Kidney capillary endothelial cell (primary cell): ENCODE measurements around the gene RAP1GAP2.

Source experiments
- DNase-seq: peaks from one replicate; pipeline ENCODE4 v3.0.0-alpha.2; 2018; ENCODE audit warnings: low spot score

The RAP1GAP2 gene

DNA sequence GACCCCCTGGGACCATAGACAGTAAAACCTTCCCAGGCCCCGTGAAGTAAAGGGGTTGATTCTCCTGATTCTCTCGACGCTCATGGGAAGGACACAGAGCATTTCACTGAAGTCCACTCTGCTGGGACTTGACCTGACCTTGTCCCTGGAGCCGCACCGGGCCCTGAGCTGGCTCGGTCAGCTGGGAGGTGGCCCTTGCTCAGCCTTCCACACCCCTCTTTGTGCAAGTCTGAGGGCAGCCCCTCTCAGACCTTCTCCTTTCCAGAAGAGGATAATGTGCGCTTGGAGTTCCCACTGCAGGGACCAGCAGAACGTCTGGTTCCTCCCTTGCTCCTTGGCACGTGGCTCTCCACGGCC lies 115.5 kb downstream of the RAP1GAP2 start:
- no peak for DNase-seq

DNA sequence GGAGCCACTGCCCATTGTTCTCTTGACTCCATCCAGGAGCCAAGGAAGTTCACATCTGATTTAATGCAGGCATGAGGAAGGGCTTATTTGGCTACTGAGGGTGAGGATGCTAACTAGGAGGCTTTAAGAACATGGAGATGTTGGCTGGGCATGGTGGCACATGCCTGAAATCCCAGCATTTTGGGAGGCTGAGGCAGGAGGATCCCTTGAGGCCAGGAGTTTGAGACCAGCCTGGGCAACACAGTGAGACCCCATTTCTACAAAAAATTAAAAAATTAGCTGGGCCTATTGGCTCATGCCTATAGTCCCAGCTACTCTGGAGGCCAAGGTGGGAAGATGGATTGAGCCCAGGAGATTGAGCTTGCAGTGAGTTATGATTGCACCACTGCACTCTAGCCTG lies 116.5 kb downstream of the RAP1GAP2 start:
- no peak for DNase-seq

DNA sequence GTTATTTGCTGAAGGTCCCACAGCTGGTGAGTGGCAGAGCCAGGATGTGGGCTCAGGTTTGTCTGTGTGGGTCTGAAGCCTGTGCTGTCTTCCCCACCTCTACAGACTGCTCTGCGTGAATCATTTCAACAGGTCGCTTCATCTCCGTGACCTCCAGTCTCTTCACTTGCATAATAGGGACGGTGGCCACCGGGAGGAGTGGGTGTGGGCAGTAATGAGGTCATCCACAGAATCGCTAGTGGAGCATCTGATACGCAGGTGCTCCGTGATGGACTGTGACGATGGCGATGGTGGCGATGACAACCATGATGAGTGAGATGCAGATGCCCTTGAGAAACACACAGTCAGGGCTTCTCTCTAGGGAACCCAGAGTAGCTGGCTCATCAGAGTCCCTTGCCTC lies 120.2 kb downstream of the RAP1GAP2 start:
- DNase-seq = no peak

DNA sequence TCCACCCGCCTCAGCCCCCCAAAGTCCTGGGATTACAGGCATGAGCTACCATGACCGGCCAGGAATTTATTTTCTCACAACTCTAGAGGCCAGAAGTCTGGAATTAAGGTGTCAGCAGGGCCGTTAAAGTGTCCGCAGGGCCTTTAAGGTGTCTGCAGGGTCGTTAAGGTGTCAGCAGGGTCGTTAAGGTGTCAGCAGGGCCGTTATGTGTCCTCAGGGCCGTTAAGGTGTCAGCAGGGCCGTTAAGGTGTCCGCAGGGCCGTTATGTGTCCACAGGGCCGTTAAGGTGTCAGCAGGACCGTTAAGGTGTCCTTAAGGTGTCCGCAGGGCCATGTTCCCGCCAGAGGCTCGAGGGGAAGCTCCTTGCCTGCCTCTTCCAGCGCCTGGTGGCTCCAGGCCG lies 125.2 kb downstream of the RAP1GAP2 start:
- no peak for DNase-seq

DNA sequence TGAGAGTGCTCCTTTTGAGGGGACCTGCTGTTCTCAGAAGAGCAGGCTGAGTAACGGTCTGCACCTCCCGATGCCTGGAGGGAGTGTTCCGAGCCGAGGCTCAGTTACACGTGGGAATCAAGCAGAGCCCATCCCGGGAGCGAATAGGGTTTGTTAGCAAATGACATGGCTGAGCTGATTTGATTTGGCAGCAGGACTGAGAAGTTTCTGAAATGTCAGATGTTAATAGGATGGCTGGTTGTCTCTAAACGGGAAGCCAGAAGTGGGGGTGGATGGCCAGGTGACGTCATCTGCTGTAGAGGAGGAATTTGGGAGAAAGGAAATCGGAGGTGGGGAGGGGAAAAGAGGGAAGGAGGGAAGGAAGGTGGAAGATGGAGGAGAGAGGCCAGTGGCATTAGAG lies 128.0 kb downstream of the RAP1GAP2 start:
- DNase-seq = no peak

DNA sequence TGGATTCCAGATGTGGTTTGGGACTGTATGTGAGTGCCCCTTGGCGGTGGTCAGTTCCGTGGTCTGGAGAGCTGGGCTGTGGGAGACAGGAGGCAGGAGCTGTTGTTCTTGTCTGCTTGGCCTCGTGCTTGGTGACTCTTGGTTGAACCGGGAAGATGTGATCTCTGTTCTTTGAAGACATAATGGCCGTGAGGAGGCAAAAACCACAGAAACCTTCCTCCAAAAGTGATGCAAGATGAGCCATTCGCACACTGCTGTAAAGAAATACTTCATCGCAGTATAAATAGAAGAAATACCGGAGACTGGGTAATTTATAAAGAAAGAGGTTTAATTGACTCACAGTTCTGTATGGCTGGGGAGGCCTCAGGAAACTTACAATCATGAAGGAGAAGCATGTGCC lies 128.8 kb downstream of the RAP1GAP2 start:
- DNase-seq = no peak

DNA sequence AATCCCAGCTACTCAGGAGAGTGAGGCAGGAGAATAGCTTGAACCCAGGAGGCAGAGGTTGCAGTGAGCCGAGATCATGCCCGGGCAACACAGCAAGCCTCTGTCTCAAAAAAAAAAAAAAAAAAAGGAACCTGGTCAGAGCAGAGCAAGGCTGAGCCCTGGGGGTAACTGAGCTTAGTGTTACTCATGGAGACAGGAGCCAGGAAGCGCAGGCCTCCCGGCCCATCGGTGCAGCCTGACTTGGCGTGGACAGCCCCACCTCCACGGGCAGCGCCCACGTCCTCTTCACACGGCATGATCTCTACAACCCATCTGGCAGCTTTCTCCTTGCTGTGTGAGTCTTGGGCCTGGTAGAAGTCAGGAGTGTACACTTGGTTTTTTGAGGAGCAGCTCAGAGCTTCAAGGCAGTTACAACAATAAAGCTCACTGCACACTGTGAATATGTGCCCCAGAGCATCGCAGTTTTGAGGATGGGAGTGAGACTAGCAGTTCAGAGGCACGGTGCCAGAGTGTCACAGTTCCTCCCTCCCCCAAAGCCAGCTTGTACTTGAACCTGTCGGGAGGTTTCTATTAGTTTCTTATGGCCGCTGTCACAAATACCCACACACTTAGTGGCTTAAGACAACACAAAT lies 129.9 kb downstream of the RAP1GAP2 start:
- no peak for DNase-seq

DNA sequence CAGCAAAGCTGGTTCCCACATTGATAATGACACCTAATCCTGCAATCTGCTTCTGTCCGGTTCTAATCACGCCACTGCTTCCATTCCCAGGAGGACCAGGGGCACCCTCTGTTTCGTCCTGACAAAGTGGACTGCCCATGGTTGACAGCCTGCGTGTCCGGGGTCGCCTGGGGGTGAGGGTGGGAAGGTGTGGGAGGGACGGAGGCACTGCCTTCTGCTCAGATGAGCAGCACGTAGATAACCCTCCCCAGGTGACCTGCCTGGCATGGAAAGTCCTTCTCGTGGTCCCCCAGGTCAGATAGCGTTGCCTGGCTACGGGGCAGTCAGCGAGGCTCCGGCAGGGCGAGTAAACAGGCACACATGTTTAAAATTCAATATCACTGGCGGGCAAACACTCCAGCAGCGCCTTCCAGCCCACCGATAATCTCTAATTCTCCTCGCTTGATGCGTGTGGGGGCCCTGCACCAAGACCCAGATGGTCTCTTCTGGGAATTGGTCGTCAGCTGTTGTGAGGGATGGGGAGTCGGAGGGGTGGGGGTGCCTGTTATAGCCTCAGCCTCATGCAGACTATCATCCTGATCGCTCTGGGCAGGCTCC lies 132.2 kb downstream of the RAP1GAP2 start:
- no peak for DNase-seq

DNA sequence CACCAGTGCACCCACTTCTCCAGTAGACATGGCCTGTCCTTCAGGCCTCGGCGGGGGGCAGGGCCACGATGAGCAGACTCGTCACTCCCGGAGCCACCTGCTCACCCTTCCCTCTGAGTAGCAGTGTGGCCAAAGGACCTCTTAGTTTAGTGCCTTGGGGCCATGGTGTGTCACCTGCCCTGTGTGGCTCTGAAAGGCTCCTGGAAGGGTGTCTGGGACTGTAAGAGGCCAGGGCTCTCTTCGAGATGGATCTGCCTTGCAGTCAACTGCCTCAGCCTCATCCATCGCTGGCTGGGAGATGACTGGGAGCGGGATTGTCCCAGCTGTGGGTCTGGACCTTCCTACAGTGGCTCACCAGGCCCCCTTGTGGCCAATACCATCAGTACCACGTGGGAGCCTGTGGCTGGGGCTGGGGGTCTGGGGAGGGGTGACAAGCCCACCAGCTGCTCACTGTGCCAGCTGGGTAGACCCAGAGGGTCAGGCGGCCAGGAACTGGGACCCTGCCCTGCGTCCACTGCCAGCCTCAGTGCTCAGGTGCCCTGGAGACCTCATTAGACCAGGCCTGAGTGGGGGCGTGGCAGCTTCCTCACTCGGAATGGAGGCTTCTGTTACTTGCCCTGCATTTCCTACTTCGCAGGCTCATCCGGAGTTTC lies 133.8 kb downstream of the RAP1GAP2 start:
- peak; percentile 38 for DNase-seq

DNA sequence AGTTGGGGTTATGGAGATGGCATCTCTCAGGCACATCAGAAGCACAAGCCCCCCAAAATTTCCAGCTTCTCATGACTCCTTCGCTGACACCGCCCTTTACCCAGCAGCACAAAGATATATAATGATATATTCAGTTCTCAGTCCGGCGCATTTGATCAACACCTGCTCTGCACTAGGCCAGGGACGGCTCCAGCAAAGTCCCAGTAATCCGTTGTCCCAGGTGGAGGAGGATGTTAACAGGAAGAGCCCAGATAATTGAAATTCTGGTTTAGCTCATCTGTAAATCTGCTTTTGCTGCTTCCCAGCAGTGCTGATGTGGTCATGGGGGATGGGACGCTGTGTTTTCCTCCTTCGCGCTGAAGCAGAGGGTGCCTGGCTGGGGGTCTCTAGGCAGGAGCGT lies 135.6 kb downstream of the RAP1GAP2 start:
- no peak for DNase-seq

DNA sequence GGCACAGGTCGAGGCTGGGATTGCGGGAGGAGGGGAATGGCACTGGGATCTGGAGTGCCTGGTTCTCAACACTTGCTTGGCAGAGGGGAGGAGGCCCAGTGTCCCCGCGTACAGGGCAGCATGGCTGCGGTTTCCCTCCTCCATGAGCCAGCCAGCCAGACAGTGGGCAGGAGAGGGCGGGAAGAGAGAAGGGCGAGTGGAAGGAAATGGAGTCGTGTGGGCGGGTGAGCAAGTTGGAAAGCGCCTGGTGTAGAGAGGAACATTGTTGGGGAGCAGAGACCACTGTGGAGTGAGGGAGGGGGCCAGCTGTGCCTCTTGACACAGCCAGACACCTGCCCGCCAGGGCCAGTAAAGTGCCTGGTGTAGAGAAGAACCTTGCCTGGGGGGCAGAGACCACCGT lies 136.7 kb downstream of the RAP1GAP2 start:
- DNase-seq = no peak

DNA sequence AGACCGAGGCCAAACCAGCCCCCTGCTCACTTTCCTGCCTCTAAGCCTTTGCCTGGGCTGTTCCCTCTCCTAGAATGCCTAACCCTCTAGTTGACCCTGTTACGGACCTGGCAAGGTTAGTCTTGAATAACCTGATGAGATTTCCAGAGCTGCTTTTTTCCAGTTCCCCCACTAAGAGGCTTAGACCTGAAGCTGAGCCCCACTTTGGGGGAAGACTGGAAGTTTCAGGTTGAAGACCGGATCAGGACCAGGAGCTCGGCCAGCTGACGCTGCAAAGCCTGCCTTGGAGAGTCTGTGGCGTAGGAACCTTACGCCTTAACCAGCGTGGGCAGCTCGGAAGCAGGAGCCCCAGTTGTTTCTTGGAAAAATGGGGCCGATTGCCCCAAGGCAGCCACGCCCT lies 137.4 kb downstream of the RAP1GAP2 start:
- DNase-seq = no peak

DNA sequence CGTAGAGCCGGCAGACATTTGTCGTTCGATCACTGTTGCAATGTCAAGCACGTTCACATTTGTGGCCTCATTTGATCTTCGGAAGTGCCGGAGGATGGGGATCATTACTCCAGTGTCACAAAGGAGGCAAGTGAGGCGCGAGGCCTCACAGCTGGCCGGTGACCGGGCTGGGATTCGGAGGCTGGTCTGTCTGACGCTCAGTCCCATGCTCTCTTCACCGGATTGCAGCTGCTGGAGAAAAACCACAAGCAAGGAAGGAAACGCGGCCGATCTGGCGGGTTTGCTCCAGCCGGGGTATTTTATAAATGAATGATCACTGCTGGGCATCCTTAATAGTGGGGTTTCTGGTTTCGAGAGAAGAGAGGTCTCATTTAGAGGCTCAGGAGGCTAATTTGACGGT lies 139.4 kb downstream of the RAP1GAP2 start:
- DNase-seq = no peak

DNA sequence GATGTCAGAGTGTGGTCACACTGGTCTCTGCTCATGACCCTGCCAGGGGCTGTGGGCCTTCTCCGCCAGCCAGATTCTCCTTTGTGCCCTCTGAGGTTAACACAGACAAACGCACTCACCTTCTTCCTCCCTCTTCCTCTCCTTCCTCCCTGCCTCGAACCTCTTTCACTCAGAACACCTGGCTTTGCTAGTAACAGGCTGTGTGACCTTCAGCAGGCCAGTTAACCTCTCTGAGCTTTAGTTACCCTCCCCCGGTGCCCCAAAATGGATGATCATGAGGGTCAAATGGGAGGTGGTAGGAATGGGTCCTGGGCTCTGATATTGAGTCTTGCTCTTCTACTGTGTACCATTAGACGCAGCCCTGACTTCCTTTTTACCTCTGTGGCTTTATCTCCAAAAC lies 140.1 kb downstream of the RAP1GAP2 start:
- DNase-seq = no peak

DNA sequence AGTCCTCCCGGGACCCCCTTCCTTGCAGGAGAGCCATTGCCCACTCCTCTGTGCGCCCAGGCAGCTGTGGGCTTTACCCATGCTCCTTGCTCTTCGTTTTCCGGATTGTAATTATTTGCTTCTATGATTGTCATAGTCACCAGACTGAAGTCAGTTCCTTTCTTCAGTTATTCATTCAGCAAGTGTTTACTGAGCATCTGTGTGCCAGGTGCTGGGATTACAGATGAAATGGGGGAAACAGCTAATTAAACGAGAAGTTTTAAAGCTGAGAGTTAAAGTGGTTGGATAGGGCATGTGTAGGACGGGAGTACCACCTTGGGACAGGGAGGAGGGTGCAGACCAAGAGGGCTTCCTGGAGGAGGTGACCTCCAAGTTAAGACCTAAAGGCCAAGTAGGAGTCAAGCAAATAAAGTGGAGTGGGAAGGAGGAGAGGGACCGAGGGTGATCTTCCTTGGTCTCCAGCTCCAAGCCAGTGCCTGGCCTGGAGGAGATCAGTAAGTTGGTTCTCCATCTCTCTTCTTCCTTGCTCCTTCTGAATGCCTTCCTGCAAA lies 140.6 kb downstream of the RAP1GAP2 start:
- DNase-seq = no peak

DNA sequence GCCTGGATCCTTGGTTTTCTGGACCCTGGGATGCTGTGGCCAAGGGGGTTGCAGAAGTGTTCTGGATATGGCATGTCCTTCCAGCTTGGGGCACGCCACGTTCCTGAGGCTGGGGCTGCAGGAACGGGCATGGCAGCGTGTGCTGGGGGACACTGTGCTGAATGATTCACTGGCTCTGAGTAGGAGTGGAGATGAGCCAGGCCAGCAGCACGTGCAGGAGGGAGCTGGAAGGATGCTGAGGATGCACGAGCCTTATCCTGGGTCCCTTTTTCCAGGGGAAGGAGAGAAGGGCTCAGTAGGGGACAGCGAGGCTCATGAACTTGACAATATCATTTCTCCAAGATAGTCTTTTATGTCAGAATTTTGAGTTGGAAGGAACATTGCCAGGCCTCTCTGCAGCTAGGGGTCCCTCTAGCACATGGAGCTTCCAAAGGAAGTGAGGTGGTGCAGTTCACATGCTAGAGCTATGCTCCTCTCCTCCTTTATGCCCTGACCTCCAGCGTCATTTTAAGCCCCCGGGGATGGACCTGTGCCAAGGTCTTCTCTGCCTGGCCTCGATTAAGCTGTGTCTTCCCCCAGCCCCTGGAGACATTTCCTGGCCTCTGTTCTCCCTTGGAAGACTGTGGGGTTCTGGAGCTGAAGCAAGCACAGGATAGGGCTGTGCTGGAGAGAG lies 141.2 kb downstream of the RAP1GAP2 start:
- no peak for DNase-seq

DNA sequence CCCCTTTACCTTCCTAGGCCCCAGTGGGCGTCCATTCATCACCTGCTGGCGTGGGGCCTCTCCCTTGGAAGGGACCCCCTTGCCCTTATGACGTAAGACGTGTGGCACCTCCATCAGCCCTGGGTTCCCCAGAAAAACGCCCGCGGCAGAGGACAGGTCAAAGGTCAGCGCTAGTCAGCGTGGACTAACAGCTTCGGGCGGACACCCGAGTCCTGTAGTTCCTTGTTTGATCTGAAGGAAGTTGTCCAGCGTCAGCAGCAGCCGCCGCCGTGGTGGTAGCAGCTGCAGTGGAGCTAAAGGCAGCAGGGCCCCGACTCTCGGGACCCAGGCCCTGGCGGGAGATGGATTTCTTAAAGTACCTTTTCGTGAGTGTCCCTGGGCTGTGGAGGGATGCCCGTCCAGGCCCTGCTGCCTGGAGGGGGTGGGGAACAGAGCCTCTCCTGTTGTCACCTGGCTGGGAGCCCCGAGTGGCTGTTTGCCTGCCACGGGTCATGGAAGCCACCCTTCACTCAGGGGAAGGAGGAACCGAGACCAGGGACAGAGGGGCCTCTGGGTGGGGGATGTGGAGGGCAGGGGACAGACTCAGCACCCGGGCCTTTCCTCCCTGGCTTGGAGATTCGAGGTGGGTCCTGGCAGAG lies 143.6 kb downstream of the RAP1GAP2 start:
- DNase-seq = no peak

DNA sequence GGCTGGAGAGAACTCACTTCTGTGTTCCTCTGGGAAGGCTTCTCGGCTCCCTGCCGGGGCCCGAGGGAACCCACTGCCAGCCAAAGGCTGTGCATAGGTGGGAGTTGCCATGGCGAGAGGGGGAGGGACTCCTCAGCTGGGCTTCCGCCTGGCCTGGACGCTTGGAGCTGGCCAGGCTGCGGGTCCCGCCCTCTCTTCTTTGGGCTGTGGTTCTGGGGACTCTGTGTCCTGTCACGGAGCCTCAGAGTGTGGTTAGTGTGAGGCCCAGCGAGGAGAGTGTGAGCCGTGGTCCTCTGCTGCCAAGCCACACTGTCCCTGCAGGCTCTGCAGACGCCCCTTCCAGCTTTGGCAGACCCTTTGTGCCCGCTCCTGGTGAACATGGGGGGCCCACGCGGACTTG lies 144.1 kb downstream of the RAP1GAP2 start:
- DNase-seq = no peak

DNA sequence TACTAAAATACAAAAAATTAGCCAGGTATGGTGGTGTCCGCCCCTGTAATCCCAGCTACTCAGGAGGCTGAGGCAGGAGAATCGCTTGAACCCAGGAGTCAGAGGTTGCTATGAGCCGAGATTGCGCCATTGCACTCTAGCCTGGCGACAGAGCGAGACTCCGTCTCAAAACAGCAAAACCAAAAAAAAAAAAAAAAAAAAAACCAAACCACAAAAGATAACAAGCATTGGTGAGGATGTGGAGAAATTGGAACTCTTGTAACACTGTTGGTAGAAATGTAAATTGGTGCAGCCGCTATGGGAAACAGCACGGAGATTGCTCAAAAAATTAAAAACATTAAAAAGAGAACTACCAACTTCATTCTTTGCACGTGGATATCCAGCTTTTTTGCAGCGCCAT lies 147.7 kb downstream of the RAP1GAP2 start:
- DNase-seq = no peak

DNA sequence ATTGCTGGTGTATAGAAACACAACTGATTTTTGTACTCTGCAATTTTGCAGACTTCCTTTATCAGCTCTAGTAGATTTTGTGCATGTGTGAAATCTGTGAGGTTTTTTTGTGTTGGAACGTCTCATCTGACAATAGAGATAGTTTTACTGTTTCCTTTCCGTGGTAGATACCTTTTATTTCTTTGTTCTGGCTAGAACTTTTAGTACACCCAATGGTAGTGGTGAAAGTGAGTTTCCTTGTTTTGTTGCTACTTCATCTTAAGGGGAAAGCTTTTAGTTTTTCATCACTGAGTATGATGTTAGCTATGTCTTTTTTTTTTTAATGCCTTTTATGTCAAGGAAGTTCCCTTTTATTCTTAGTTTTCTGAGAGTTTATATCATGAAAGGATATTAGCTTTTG lies 149.1 kb downstream of the RAP1GAP2 start:
- no peak for DNase-seq

DNA sequence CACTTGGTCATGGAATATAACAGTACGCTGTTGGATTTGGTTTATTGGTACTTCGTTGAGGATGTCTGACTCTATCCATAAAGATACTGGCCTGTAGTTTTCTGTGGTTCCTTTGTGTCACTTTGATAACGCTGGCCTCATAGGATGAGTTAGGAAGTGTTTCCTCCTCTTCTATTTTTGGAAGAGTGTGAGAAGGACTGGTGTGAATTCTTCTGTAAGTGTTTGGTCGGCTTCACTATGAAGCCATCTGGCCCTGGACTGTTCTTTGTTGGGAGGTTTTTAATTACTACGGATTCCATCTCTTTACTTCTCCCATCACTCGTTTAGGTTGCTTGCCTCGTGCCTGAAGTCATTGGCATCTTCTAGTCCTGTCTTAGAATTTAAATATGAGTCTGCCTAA lies 149.9 kb downstream of the RAP1GAP2 start:
- no peak for DNase-seq

DNA sequence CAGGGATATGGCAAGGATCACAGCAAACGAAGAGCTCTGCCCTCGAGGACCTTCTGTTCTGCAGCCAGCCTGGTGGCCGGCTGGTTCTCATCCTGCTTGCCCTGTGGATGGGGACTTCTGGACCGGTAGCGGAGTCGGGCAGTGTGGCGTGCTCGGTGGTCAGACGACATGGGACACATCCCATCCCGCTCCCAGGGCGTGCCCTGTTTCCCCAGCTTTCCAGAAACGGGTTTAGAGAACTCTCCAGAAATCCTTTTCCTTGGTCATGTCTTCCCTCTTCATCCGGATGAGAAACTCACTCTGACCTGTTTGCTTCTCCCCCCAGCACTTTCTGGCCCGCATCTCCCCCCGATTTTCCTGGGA lies 151.3 kb downstream of the RAP1GAP2 start:
- no peak for DNase-seq
